NCI-H2196 treated with DMSO at 0.1 percent for 48 hours (cell line): Measurements from ENCODE around the gene SLC7A5.
"Not testable (repeated sequence)": the region's sequence is repeated elsewhere in the genome, so short reads cannot be mapped to it uniquely, and the experiment has no call there.

Experiments used
- DNase-seq: peaks from one replicate; lab custom pipeline; 2025; ENCODE audit not compliant: unreplicated experiment; lab: John Stamatoyannopoulos, UW

Gene SLC7A5

GRCh38 chr16:87802670-87803069 is 66.6 kb downstream of the SLC7A5 start:
- no peak for DNase-seq

GRCh38 chr16:87801679-87802259 is 67.5 kb downstream of the SLC7A5 start:
- DNase-seq: no peak

GRCh38 chr16:87800497-87800896 is 68.8 kb downstream of the SLC7A5 start:
- DNase-seq: no peak

- no peak for DNase-seq
These were observed 74.0 kb downstream of the SLC7A5 start for GRCh38 chr16:87795336-87795735.

- DNase-seq: no peak
These were observed 74.7 kb downstream of the SLC7A5 start for GRCh38 chr16:87794485-87795078.

GRCh38 chr16:87792205-87792565 is 77.1 kb downstream of the SLC7A5 start:
- DNase-seq: no peak

- DNase-seq: no peak
These were observed 77.8 kb downstream of the SLC7A5 start for GRCh38 chr16:87791295-87792204.

- DNase-seq: no peak
These were observed 78.8 kb downstream of the SLC7A5 start for GRCh38 chr16:87790292-87791100.

- no peak for DNase-seq
These were observed 79.6 kb downstream of the SLC7A5 start for GRCh38 chr16:87789437-87790291.

GRCh38 chr16:87788730-87789436 is 80.4 kb downstream of the SLC7A5 start:
- DNase-seq: not testable (repeated sequence)

- DNase-seq: not testable (repeated sequence)
These were observed 81.7 kb downstream of the SLC7A5 start for GRCh38 chr16:87787451-87788091.

- no peak for DNase-seq
These were observed 84.5 kb downstream of the SLC7A5 start for GRCh38 chr16:87784812-87785211.

GRCh38 chr16:87782033-87782432 is 87.3 kb downstream of the SLC7A5 start:
- no peak for DNase-seq

GRCh38 chr16:87780385-87780989 is 88.8 kb downstream of the SLC7A5 start:
- DNase-seq: no peak
